Epithelial cell of esophagus (primary cell): ENCODE results near the gene ETS1.

Experiments used
- DNase-seq: peaks from one replicate; pipeline ENCODE4 v3.0.0; 2010; ENCODE audit warnings: low read depth
- H3K4me3 ChIP-seq: 2 replicates; pipeline ENCODE4 v1.5.1; 2011; ENCODE audit warnings: mild to moderate bottlenecking, low read length, control low read depth
- TF ChIP-seq, protein P1 (sequence below): IDR thresholded peaks from 2 replicates; pipeline ENCODE4 v1.5.1; 2011; ENCODE audit warnings: low read depth, mild to moderate bottlenecking, low read length, control low read depth, inconsistent platforms; ENCODE audit not compliant: insufficient read depth; ENCODE audit errors: missing control alignments

Gene ETS1

DNA sequence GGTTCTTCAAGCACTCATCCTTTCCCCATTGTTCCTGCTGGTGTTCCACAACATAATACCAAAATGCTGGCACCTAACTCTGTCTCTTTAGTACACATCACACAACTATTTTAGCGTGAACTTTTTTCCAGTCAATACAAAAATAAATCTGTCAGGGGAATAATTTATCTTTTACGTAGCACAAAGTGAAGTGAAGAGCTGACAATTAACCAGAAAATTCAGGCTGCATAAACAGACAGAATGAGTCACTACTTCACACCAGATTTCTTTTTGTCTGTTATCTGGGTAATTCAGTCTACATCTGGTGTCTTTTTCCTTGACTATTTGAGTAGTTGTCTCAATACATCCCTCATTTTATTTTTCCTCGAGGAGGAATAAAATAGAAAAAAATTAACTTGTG is 7.9 kb upstream of the ETS1 start:
- TF ChIP-seq, protein P1, sequence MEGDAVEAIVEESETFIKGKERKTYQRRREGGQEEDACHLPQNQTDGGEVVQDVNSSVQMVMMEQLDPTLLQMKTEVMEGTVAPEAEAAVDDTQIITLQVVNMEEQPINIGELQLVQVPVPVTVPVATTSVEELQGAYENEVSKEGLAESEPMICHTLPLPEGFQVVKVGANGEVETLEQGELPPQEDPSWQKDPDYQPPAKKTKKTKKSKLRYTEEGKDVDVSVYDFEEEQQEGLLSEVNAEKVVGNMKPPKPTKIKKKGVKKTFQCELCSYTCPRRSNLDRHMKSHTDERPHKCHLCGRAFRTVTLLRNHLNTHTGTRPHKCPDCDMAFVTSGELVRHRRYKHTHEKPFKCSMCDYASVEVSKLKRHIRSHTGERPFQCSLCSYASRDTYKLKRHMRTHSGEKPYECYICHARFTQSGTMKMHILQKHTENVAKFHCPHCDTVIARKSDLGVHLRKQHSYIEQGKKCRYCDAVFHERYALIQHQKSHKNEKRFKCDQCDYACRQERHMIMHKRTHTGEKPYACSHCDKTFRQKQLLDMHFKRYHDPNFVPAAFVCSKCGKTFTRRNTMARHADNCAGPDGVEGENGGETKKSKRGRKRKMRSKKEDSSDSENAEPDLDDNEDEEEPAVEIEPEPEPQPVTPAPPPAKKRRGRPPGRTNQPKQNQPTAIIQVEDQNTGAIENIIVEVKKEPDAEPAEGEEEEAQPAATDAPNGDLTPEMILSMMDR: no peak
- H3K4me3 ChIP-seq: no peak overlapping the region
- DNase-seq: no peak

DNA sequence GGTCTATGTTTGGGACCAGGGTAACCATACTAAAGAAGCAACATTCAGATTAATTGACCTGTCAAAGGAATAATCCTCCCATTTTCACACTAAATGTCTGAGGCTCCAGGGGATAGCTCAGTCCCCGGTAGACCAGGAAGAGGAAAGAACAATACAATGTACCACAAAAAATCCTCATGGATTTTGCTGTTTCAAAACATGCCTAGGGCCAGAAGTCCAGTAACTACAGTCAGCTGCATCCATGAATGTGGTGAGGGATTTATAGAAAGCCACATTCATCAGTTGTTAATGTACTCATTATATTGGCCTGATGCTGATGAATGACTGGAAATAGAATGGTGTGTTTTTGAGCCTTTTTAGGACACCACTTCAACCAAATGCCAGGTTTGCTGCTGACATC is 6.9 kb upstream of the ETS1 start:
- DNase-seq: no peak
- TF ChIP-seq, protein P1: no peak
- H3K4me3 ChIP-seq: no peak overlapping the region

DNA sequence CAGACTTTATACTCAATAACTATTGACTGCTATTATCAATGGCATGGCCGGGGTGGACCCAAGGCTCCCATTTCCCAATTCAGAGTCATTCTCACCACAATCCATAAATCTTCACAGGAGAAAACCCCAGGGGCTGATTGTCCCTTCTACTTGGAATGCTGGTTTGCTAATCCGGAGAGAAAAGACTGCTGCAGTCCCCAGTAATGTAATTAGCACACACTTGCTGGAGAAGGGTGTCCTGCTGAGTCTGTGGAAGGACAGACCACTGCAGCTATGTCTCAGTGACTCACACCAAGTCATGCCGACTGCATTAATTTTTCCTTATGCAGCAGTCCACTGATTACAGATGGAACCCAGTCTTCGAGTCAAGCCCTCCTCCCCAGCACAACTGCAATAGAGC is 5.9 kb upstream of the ETS1 start:
- H3K4me3 ChIP-seq: no peak overlapping the region
- TF ChIP-seq, protein P1: no peak
- DNase-seq: peak; percentile 19

DNA sequence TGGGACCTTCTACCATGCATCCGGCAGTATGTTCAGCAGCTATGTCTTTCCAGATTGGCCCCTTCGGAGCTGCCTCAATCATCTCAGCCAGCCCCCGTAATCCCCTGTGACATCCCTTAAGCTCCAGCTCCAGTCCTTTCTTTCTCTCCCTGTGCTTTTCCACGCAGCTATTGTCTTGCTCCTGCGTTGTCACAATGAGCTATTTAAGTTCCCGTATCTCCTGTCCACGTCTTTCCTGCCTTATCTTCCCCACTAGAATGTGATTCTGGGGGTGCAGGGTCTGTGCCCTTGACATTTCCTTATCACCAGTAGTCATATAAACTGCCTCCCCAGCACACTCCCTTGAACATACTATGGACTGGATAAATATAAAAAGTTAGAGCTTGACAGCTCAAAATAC is 5.1 kb upstream of the ETS1 start:
- TF ChIP-seq, protein P1: no peak
- DNase-seq: no peak
- H3K4me3 ChIP-seq: no peak overlapping the region

DNA sequence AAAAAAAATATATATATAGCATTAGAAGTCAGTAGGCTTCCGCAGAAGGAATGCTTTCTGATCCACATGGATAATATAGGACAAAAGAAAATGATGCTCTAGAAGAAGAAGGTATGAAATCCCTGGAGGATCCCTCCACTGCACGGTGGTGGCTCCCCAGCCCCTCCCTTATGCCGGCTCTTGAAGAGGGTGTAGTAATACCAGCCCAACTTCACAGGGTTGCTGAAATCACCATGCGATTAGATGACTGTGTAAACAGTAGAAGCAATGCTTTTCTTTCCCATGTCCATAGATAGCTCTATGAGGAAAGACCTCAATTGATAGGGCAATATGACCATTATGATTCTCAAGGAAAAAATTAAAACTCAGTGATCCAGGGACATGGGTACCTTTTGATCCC is 3.2 kb upstream of the ETS1 start:
- TF ChIP-seq, protein P1: no peak
- no peak for DNase-seq
- no peak overlapping the region for H3K4me3 ChIP-seq

DNA sequence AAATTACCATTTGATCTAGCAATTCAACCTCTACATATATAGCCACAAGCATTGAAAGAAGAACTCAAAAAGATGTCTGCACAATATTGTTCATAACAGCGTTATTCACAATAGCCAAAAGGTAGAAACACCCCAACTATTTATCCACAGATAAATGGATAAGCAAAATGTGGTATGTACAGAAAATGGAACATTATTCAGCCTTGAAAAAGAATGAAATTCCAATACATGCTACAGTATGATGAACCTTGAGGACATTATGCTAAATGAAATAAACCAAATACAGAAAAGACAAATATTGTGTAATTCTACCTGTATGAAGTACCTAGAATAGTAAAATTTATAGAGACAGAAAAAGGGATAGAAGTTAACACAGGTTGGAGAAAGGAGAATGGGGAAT is 2.6 kb upstream of the ETS1 start:
- TF ChIP-seq, protein P1: no peak
- no peak for DNase-seq
- no peak overlapping the region for H3K4me3 ChIP-seq

DNA sequence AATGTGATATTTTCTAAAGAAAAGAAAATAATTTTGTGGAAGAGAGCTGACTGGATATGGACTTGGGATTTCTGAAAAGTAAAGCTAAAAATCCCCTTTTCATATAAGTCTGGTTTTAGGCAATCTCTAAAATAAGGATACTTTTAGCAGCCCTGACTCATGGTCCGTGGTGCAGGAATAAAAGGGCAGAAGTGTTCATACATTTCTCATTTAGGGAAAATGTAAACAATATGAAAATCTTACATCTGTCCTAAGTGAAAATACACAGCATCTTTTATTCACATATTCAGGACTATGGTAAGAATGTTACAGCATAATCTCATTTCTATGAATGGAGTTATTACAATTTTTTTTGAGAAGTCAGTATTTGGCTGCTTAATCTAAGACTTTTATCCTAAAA is 735 bp upstream of the ETS1 start:
- TF ChIP-seq, protein P1: no peak
- H3K4me3 ChIP-seq: no peak overlapping the region
- no peak for DNase-seq
